Trophoblast cell (in vitro differentiated cells and primary cell): ENCODE results near the gene PCDHGB7.
"Not testable (repeated sequence)": the region's sequence is repeated elsewhere in the genome, so short reads cannot be mapped to it uniquely, and the experiment has no call there.

Source experiments
- DNase-seq, 2 donors: peaks; one replicate each; pipeline ENCODE4 v3.0.0-alpha.2; 2016
- H2AFZ ChIP-seq: 2 replicates; pipeline ENCODE4 v1.6.1; 2013; ENCODE audit warnings: low read length, moderate library complexity, mild to moderate bottlenecking; ENCODE audit not compliant: insufficient read depth, poor library complexity
- H2AK5ac ChIP-seq: 2 replicates; pipeline ENCODE4 v1.6.1; 2013; ENCODE audit warnings: mild to moderate bottlenecking, low read length
- H2BK120ac ChIP-seq: 2 replicates; pipeline ENCODE4 v1.6.1; 2013; ENCODE audit warnings: low read length, mild to moderate bottlenecking, moderate library complexity; ENCODE audit not compliant: insufficient read depth, poor library complexity
- H2BK12ac ChIP-seq: 2 replicates; pipeline ENCODE4 v1.6.1; 2013; ENCODE audit warnings: mild to moderate bottlenecking, low read length, moderate library complexity
- H2BK5ac ChIP-seq: 2 replicates; pipeline ENCODE4 v1.6.1; 2013; ENCODE audit warnings: low read length, low read depth, moderate library complexity, mild to moderate bottlenecking; ENCODE audit not compliant: poor library complexity
- H3K14ac ChIP-seq: 2 replicates; pipeline ENCODE4 v1.6.1; 2013; ENCODE audit warnings: mild to moderate bottlenecking, low read length
- H3K18ac ChIP-seq: 2 replicates; pipeline ENCODE4 v1.6.1; 2013; ENCODE audit warnings: mild to moderate bottlenecking, low read length
- H3K23ac ChIP-seq: 2 replicates; pipeline ENCODE4 v1.6.1; 2013; ENCODE audit warnings: low read length
- H3K27ac ChIP-seq: 2 replicates; pipeline ENCODE4 v1.5.1; 2013; ENCODE audit warnings: low read depth, mild to moderate bottlenecking, inconsistent platforms, low read length, moderate library complexity
- H3K27me3 ChIP-seq: 2 replicates; pipeline ENCODE4 v1.6.1; 2013; ENCODE audit warnings: inconsistent platforms, mild to moderate bottlenecking, low read length, moderate library complexity; ENCODE audit not compliant: insufficient read depth
- H3K36me3 ChIP-seq, 2 experiments: 1 replicate in 1 of 2; 2 replicates in 1 of 2; pipeline ENCODE4 v1.6.1; 2013; ENCODE audit warnings: low read length in 2 of 2, mild to moderate bottlenecking in 2 of 2, moderate library complexity in 1 of 2; ENCODE audit not compliant: insufficient read depth in 2 of 2, control insufficient read depth in 1 of 2
- H3K4ac ChIP-seq: 2 replicates; pipeline ENCODE4 v1.6.1; 2013; ENCODE audit warnings: low read depth, mild to moderate bottlenecking, low read length, moderate library complexity
- H3K4me1 ChIP-seq, 2 experiments: 1 replicate in 1 of 2; 2 replicates in 1 of 2; pipeline ENCODE4 v1.6.1; 2013; ENCODE audit warnings: low read length in 2 of 2, mild to moderate bottlenecking in 2 of 2, moderate library complexity in 1 of 2; ENCODE audit not compliant: insufficient read depth in 2 of 2, control insufficient read depth in 1 of 2
- H3K4me2 ChIP-seq: 2 replicates; pipeline ENCODE4 v1.6.1; 2013; ENCODE audit warnings: inconsistent platforms, mild to moderate bottlenecking, low read length, moderate library complexity
- H3K4me3 ChIP-seq: 2 replicates; pipeline ENCODE4 v1.5.1; 2013; ENCODE audit warnings: mild to moderate bottlenecking, low read depth, low read length, inconsistent platforms
- H3K79me1 ChIP-seq: one replicate; pipeline ENCODE4 v1.6.1; 2013; ENCODE audit warnings: low read length
- H3K79me2 ChIP-seq: 2 replicates; pipeline ENCODE4 v1.6.1; 2013; ENCODE audit warnings: low read length, mild to moderate bottlenecking; ENCODE audit not compliant: control insufficient read depth, insufficient read depth, poor library complexity
- H3K9ac ChIP-seq: 2 replicates; pipeline ENCODE4 v1.6.1; 2013; ENCODE audit warnings: mild to moderate bottlenecking, low read length
- H3K9me3 ChIP-seq: 2 replicates; pipeline ENCODE4 v1.6.1; 2013; ENCODE audit warnings: low read depth, mild to moderate bottlenecking, control low read depth, inconsistent platforms, low read length; ENCODE audit not compliant: insufficient read depth
- H4K12ac ChIP-seq: 2 replicates; pipeline ENCODE4 v1.6.1; 2013; ENCODE audit warnings: low read depth, mild to moderate bottlenecking, low read length, moderate library complexity
- H4K8ac ChIP-seq: 2 replicates; pipeline ENCODE4 v1.6.1; 2013; ENCODE audit warnings: low read depth, mild to moderate bottlenecking, low read length, moderate library complexity
- H4K91ac ChIP-seq: one replicate; pipeline ENCODE4 v1.6.1; 2013; ENCODE audit warnings: low read depth, mild to moderate bottlenecking, low read length, moderate library complexity
- WGBS: extraction: QIAGEN DNeasy Blood & Tissue Kit; methylation state at CpG from one replicate; pipeline ENCODE4 v1.1.7; 2013; ENCODE audit warnings: missing lambda C conversion rate; ENCODE audit not compliant: insufficient read length, insufficient coverage; ENCODE audit errors: extremely low coverage; 5-methylcytosine and 5-hydroxymethylcytosine counted together

PCDHGB7 gene

DNA sequence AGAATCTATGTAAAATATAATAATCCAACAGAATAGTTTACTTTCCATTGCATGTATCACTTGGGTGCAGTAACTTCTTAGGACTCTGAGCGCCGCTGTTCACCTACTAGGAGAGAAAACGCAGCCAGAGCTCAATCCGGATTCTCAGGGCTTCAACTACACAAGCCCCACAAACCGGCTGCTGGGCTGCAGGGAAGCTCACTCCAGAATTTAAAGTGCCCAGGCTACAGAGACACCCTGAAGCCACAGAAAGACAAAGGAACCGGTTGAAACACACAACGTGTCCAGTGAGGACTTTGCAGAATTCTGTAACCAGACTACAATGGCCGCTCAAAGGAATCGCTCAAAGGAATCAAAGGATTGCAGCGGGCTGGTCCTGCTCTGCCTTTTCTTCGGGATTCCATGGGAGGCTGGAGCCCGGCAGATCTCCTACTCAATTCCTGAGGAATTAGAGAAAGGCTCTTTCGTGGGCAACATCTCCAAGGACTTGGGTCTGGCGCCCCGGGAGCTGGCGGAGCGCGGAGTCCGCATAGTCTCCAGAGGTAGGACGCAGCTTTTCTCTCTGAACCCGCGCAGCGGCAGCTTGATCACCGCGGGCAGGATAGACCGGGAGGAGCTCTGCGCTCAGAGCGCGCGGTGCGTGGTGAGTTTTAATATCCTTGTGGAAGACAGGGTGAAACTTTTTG lies 4.5 kb upstream of the PCDHGB7 start, which contains the start of gene PCDHGA10:
Gene PCDHGA10, plus strand, starts transcription at position 134 of the 686 bp plus-strand sequence. Its CDS starts 189 bp downstream, at position 323.
- Histone ChIP-seq H3K4me3 (peak within 1 kb of the TSS; percentile 70), H3K79me1 (peaks cover 5% of the 10 kb centered on the region), H2AFZ (no peak within 1 kb of the TSS), H3K4ac (no peak within 1 kb of the TSS), H4K8ac (no peak within 1 kb of the TSS), H3K9me3 (peaks cover 22% of the 10 kb centered on the region), H3K36me3 (peaks cover 16 to 20% of the 10 kb centered on the region in 2 experiments), H3K23ac (no peak within 1 kb of the TSS), H3K4me2 (peak within 1 kb of the TSS; percentile 62), H3K27me3 (no peaks in the 10 kb centered on the region), H4K91ac (peak within 1 kb of the TSS; percentile 32), H2BK5ac (no peak within 1 kb of the TSS), H3K18ac (peak within 1 kb of the TSS; percentile 27), H3K4me1 (peaks cover 4% of the 10 kb centered on the region in 2 experiments), H3K14ac (peak within 1 kb of the TSS; percentile 34), H2BK12ac (no peak within 1 kb of the TSS), H3K27ac (no peak within 1 kb of the TSS), H2AK5ac (no peak within 1 kb of the TSS), H3K79me2 (no peaks in the 10 kb centered on the region), H4K12ac (no peak within 1 kb of the TSS), H2BK120ac (no peak within 1 kb of the TSS), H3K9ac (peak within 1 kb of the TSS; percentile 39)
- WGBS, result no CpG with 5 or more reads among the region's 31 CpGs
- DNase-seq, result peak; percentile 69 to 84

DNA sequence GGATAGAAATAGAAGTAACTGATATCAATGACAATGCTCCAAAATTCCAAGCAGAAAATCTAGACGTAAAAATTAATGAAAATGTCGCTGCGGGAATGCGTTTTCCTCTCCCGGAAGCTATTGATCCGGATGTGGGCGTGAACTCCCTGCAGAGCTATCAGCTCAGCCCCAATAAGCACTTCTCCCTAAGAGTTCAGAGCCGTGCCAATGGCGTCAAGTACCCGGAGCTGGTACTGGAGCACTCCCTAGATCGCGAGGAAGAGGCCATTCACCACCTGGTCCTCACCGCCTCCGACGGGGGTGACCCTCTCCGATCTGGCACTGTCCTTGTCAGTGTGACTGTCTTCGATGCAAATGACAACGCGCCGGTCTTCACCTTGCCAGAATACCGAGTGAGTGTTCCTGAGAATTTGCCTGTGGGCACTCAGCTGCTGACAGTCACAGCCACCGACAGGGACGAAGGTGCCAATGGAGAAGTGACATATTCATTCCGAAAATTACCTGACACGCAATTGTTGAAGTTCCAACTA lies 3.9 kb upstream of the PCDHGB7 start:
- peaks cover 6 to 8% of the 10 kb centered on the region in 2 experiments for H3K4me1 ChIP-seq
- H3K36me3 ChIP-seq, result peaks cover 16 to 23% of the 10 kb centered on the region in 2 experiments
- no peak overlapping the region for H2AFZ ChIP-seq
- H3K79me2 ChIP-seq, result no peaks in the 10 kb centered on the region
- H2BK120ac ChIP-seq, result no peak overlapping the region
- peaks cover 5% of the 10 kb centered on the region for H3K79me1 ChIP-seq
- no peak overlapping the region for H3K27ac ChIP-seq
- peak overlapping the region; percentile 62 for H3K4me2 ChIP-seq
- no peak overlapping the region for H4K12ac ChIP-seq
- H2AK5ac ChIP-seq, result no peak overlapping the region
- no peak for DNase-seq
- no peak overlapping the region for H3K9ac ChIP-seq
- no peak overlapping the region for H2BK5ac ChIP-seq
- H4K91ac ChIP-seq, result no peak overlapping the region
- H3K4me3 ChIP-seq, result peak overlapping the region; percentile 70
- no peak overlapping the region for H2BK12ac ChIP-seq
- H3K4ac ChIP-seq, result no peak overlapping the region
- H3K23ac ChIP-seq, result no peak overlapping the region
- peaks cover 24% of the 10 kb centered on the region for H3K9me3 ChIP-seq
- H3K14ac ChIP-seq, result no peak overlapping the region
- H4K8ac ChIP-seq, result no peak overlapping the region
- no peak overlapping the region for H3K18ac ChIP-seq
- WGBS, result no CpG with 5 or more reads among the region's 25 CpGs
- H3K27me3 ChIP-seq, result no peaks in the 10 kb centered on the region

GRCh38 chr5:141414548-141415274 lies 2.8 kb upstream of the PCDHGB7 start:
- H3K79me2 ChIP-seq, H3K18ac ChIP-seq, H3K4me1 ChIP-seq, H4K12ac ChIP-seq, H3K27ac ChIP-seq, H3K9ac ChIP-seq, H3K4me3 ChIP-seq, H3K79me1 ChIP-seq, H3K14ac ChIP-seq, H3K4ac ChIP-seq, H2BK120ac ChIP-seq, H3K23ac ChIP-seq, H2BK5ac ChIP-seq, H3K4me2 ChIP-seq, H4K91ac ChIP-seq, H4K8ac ChIP-seq, H2AFZ ChIP-seq, DNase-seq, H2AK5ac ChIP-seq, H3K27me3 ChIP-seq, H2BK12ac ChIP-seq: not testable (repeated sequence)
- peaks cover 23 to 27% of the 10 kb centered on the region in 2 experiments for H3K36me3 ChIP-seq
- WGBS, result no CpG with 5 or more reads among the region's 46 CpGs
- H3K9me3 ChIP-seq, result peaks cover 27% of the 10 kb centered on the region

DNA sequence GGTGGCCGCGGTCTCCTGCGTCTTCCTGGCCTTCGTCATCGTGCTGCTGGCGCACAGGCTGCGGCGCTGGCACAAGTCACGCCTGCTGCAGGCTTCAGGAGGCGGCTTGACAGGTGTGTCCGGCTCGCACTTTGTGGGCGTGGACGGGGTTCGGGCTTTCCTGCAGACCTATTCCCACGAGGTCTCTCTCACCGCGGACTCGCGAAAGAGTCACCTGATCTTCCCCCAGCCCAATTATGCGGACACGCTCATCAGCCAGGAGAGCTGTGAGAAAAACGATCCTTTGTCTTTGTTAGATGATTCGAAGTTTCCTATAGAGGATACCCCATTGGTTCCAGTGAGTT lies 2.2 kb upstream of the PCDHGB7 start:
- H3K27me3 ChIP-seq, H3K27ac ChIP-seq, H2BK5ac ChIP-seq, H3K14ac ChIP-seq, H3K4me2 ChIP-seq, H3K4me3 ChIP-seq, H2AK5ac ChIP-seq, H3K4ac ChIP-seq, H2AFZ ChIP-seq, DNase-seq, H3K9ac ChIP-seq, H3K23ac ChIP-seq, H2BK120ac ChIP-seq, H3K18ac ChIP-seq, H3K79me1 ChIP-seq, H3K79me2 ChIP-seq, H4K91ac ChIP-seq, H4K12ac ChIP-seq, H3K4me1 ChIP-seq, H4K8ac ChIP-seq, H2BK12ac ChIP-seq: not testable (repeated sequence)
- peaks cover 24% of the 10 kb centered on the region for H3K9me3 ChIP-seq
- H3K36me3 ChIP-seq, result peaks cover 21 to 26% of the 10 kb centered on the region in 2 experiments
- WGBS, result no CpG with 5 or more reads among the region's 24 CpGs
